AG04450 (cell line): Measurements from ENCODE around the gene QRFP. TPM values are rescaled to one million over a fixed set of nuclear protein-coding genes. Genes with fewer than 3 reads are reported as not detected.

ENCODE experiments used
- CTCF ChIA-PET: fragments of 300-600, 350-600 bp; formaldehyde crosslinking; extraction: SDS; loops from one replicate; lab custom pipeline; 2022; ENCODE audit warnings: antibody characterized with exemption, inconsistent platforms; lab: Charles Lee
- POLR2A ChIA-PET: fragments of 350-600 bp; formaldehyde crosslinking; extraction: SDS; loops from one replicate; lab custom pipeline; 2021; ENCODE audit warnings: antibody characterized with exemption, inconsistent platforms; lab: Yijun Ruan, JAX
- DNase-seq: peaks from one replicate; pipeline ENCODE4 v3.0.0-alpha.2; 2011; ENCODE audit warnings: low read depth, low spot score
- H3K27ac ChIP-seq: one replicate; pipeline ENCODE4 v1.5.1; 2012; ENCODE audit warnings: low read depth, low read length, control low read depth
- H3K27me3 ChIP-seq: one replicate; pipeline ENCODE4 v1.6.0; 2012; ENCODE audit warnings: low read length; ENCODE audit not compliant: control insufficient read depth, insufficient read depth
- H3K4me3 ChIP-seq: 2 replicates; pipeline ENCODE4 v1.5.1; 2011; ENCODE audit warnings: mild to moderate bottlenecking, low read depth, low read length, control low read depth
- H3K9me3 ChIP-seq: 2 replicates; pipeline ENCODE4 v1.5.1; 2012; ENCODE audit warnings: low read length; ENCODE audit not compliant: control insufficient read depth, insufficient read depth
- CTCF ChIP-seq: IDR thresholded peaks from 2 replicates; pipeline ENCODE4 v1.5.1; 2011; ENCODE audit warnings: low read depth, low read length, control low read depth, inconsistent platforms
- polyA plus RNA-seq: library from polyadenylated mRNA; depleted of rRNA; stranded (reverse); fragments of >200 nt; gene quantifications from 2 replicates; pipeline ENCODE4 v1.2.3, GENCODE V29; 2011

QRFP gene
- polyA plus RNA-seq, 1 experiment, result not detected

GRCh38 chr9:130903194-130904069, 6.8 kb upstream of the QRFP start:
- Histone ChIP-seq H3K27me3 (peaks cover 3% of the 10 kb centered on the region), H3K9me3 (no peaks in the 10 kb centered on the region), H3K4me3 (no peak overlapping the region), H3K27ac (no peak overlapping the region)
- TF ChIP-seq CTCF, result no peak
- POLR2A ChIA-PET, result no interaction called here
- CTCF ChIA-PET, result no interaction called here
- no peak for DNase-seq

GRCh38 chr9:130902204-130903185, 5.9 kb upstream of the QRFP start:
- POLR2A ChIA-PET, result no interaction called here
- H3K27ac ChIP-seq, result no peak overlapping the region
- no peak for TF ChIP-seq CTCF
- H3K27me3 ChIP-seq, result peaks cover 3% of the 10 kb centered on the region
- no peak for DNase-seq
- CTCF ChIA-PET, result no interaction called here
- H3K9me3 ChIP-seq, result no peaks in the 10 kb centered on the region; the same call in 1 of the 2 replicates
- H3K4me3 ChIP-seq, result no peak overlapping the region

- Histone ChIP-seq H3K4me3 (no peak overlapping the region), H3K27me3 (no peaks in the 10 kb centered on the region), H3K9me3 (no peaks in the 10 kb centered on the region; the same call in 1 of the 2 replicates), H3K27ac (no peak overlapping the region)
- ChIA-PET CTCF (no interaction called here), POLR2A (no interaction called here)
- no peak for TF ChIP-seq CTCF
- no peak for DNase-seq
Measured at GRCh38 chr9:130901498-130902203, 5.0 kb upstream of the QRFP start.

GRCh38 chr9:130900701-130901497, 4.3 kb upstream of the QRFP start:
- no peak for TF ChIP-seq CTCF

More at GRCh38 chr9:130900701-130901497, 4.3 kb upstream of the QRFP start:
- ChIA-PET POLR2A (no interaction called here), CTCF (interaction anchor here (0.6 kb wide), 1 partner anchor 200 kb away, joined by 3 read pairs; no protein-coding TSS in a partner anchor)
- Histone ChIP-seq H3K4me3 (no peak overlapping the region), H3K27me3 (no peaks in the 10 kb centered on the region), H3K27ac (no peak overlapping the region), H3K9me3 (no peaks in the 10 kb centered on the region; the same call in 1 of the 2 replicates)
- no peak for DNase-seq
